Cardiac fibroblast (primary cell): Measurements from ENCODE around the gene NR4A2.

Experiments used
- DNase-seq, 2 donors: peaks; one replicate each; pipeline versions ENCODE4 v3.0.0 to v3.0.0-alpha.2; 2010; ENCODE audit warnings: low read depth in 2 of 2
- H3K4me3 ChIP-seq, 2 donors: replicated peaks in 1 of 2; 1 replicate in 1 of 2; 2 replicates in 1 of 2; pipeline ENCODE4 v1.5.1; 2011; ENCODE audit warnings: low read depth in 2 of 2, low read length in 2 of 2, mild to moderate bottlenecking in 2 of 2, moderate library complexity in 1 of 2
- CTCF ChIP-seq: IDR thresholded peaks from one replicate; pipeline ENCODE4 v1.5.1; 2011; ENCODE audit warnings: low read depth, mild to moderate bottlenecking, low read length, inconsistent platforms

The NR4A2 gene

GRCh38 chr2:156279446-156280150, 52.9 kb downstream of the NR4A2 start:
- no peak for DNase-seq
- no peak overlapping the region for H3K4me3 ChIP-seq
- no peak for TF ChIP-seq CTCF
